GM12874 (cell line): ENCODE data around the gene SLC44A3.

Experiments used
- CTCF ChIP-seq: IDR thresholded peaks from 2 replicates; pipeline ENCODE4 v1.5.1; 2011; ENCODE audit warnings: low read depth, mild to moderate bottlenecking, control low read depth, low read length, moderate library complexity; ENCODE audit not compliant: insufficient read depth

Gene SLC44A3

GRCh38 chr1:94936861-94937620 is 116.9 kb downstream of the SLC44A3 start:
- no peak for TF ChIP-seq CTCF

GRCh38 chr1:94937820-94938219 is 117.7 kb downstream of the SLC44A3 start:
- TF ChIP-seq CTCF: no peak

GRCh38 chr1:94940738-94941137 is 120.6 kb downstream of the SLC44A3 start:
- no peak for TF ChIP-seq CTCF

GRCh38 chr1:94942171-94943128 is 122.3 kb downstream of the SLC44A3 start:
- TF ChIP-seq CTCF: no peak
